Ammon's horn (tissue), 1 donor: Measurements from ENCODE around the gene AGMO.
"Not testable (repeated sequence)": the region's sequence is repeated elsewhere in the genome, so short reads cannot be mapped to it uniquely, and the experiment has no call there.

Experiments
- DNase-seq: peaks from one replicate; pipeline ENCODE4 v3.0.0-alpha.2; 2016; ENCODE audit warnings: low spot score

The AGMO gene

DNA sequence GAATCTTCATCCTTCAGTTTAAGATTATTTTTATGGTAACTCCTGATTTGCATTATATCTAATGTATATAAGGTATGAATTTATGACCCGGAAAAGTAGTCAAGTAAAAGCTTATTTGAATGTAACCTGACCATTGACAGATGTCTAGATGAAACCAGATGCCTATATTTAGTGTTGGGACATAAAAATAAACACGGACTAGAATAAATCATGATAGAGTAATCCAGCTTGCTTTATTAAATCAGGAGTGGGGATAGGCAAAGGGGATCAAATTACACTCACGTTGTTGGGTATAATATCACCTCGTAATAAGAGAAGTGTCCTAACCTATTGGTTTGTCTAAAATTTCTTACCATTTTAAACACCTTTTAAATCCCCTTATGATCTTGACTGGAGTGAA, 244.6 kb downstream of the AGMO start:
- no peak for DNase-seq

DNA sequence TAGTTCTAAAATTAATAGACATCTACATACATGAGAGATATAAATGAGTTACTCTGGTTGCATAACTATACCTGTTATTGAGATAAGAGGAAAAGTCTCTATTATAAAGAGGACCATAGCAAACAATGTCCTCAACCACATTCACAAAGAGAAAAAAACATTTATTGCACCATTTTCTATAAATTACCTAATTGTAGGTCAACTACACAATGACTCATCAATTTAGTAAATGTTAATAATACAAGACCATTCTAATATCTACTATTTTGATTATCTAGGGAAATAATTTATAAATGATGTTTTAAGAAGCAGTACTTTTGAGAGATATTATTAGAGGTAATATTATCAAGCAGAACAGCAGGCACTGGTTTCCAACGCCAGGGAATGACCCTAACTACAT, 246.1 kb downstream of the AGMO start:
- no peak for DNase-seq

DNA sequence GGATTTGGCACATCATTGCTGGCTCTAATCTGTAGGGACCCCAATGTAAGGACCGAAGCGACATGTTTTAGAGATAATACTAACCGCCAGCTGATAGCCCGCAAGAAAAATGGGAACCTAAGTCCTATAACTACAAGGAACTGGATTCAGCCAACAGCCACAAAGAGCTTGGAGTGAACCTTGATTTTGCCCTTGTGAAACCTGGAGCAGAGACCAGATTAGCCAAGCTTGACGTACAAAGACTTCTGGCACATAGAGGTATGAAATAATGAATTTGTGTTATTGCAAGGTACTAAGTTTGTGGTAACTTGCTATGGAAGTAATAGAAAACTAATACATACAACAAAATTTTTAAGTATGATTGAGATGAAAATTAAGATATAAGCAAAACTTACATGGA, 246.9 kb downstream of the AGMO start:
- no peak for DNase-seq

DNA sequence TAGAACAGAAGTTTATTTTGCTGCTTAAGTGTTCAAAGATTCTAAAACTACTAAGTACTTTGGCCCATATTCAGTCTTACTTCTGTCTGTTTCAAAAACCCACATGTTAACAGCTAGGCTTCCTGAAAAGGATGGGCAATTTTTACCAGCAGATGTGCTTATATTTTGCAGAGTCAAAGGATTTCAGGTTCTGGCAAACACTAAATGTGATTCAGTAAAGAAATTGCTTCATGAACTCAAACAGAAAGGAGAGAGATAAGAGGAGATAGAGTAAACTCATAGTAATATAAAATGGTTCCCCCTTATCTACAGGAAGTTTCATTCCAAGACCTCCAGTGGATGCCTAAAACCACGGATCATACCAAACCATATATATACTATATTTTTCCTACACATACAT, 248.5 kb downstream of the AGMO start:
- no peak for DNase-seq

DNA sequence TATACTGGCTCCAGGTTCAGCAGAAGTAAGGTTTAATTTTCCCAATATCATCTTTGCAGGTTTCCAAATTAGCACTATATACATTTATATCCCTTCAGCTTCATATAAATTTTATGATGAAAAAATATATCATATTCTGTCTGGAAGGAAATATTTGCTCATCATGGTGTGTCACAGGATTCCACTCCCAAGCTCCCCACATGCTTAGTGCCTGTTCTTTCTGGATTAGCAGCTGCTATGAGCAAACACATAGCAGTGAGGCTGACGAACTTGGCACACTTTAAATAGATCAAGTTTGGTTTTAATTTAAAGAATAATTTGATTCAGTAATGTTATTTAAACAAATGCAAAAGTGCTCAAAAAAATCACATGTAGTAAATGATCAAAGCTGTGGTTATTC, 251.9 kb downstream of the AGMO start:
- DNase-seq = peak; percentile 27

DNA sequence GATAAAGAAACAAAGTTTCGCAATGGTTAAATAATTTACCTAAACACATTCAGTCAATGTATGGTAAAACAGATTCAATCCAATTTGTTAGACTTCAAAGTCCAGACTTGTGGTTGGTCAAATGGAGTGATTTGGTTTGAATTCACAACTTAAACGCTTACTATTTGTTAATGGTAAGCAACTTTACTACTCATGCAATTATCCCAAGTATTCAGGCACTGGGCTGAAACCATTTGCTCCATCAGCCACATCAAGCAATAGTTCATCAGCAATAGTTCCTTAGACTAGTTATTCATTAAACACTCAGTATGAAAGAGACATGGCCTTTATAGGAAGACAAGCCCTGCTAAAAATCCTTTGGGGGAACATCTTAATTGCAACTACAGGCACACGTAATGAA, 253.0 kb downstream of the AGMO start:
- no peak for DNase-seq

DNA sequence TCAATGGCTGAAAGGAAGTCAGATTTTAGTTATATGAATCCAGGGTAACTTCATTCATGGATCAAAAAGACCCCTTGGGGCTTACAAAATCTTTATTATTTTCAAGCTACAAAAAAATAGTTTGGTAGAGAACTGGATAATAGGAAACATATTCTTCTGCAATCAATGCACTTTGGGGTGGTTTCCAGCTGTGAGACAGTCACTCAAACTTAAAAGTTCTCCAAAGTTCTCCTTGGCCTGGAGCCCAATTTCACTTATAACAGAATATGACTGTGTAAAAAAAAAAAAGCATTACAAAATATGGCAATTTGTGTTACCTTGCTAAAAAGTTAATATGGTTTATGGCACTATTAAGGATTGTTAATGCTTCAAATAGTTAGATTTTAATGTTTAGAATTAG, 255.5 kb downstream of the AGMO start:
- no peak for DNase-seq

DNA sequence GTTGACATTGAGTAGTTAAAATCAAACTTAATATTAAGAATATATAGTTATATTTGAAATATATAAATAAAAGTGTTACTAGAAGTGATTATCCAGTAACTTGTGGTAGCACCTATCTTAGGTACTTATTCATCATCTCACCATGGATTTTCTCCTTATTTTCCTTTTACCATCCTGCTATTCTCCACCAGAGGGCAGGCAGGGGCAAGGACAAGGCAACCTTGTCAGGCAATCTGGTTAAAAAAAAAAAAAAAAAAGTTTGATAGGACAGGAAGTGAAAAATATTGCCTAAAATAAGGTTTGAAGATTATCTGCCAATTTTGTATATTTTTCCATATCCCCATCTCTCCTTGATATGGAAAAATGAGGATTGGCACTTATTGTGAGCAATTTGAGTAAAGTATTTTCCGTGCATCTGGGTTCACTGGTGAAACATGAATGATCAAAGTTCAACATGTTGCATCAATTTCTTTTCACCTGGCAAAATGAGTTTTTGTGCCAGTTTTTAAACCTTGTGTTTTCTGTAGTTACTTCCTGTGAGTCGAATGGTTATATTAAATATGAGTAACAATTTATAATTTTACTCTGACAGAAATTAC, 256.7 kb downstream of the AGMO start:
- peak; percentile 56 for DNase-seq

DNA sequence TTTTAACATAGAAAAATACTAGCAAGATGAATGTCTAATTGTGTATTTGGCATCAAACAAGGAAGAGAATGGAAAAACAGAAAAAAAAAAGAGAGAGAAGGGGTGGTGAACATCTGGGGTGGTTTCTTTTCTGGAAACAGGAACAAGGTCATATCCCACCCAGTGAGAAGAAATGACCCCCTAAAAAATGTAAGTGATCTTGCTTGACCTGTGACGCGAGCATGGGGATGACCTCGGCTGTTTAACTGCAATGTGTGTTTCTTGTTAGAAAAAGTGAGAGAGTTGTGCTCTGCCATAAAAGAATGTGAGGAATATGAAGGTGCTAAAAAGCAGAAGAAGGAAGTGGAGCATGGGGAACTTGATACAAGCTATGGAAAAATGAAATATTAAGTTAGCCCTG, 258.5 kb downstream of the AGMO start:
- DNase-seq = no peak

DNA sequence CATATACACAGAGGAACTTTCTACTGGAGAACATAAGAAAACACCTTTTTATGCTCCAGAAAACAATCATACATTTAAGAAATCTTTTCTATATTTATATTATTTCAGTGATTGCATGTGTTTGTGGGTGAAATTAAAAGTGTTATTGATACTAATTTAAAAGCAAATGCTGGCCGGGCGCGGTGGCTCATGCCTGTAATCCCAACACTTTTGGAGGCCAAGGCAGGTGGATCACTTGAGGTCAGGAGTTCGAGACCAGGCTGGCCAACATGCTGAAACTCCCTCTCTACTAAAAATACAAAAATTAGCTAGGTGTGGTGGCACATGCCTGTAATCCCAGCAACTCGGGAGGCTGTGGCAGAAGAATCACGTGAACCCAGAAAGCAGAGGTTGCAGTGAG, 260.8 kb downstream of the AGMO start:
- not testable (repeated sequence) for DNase-seq

DNA sequence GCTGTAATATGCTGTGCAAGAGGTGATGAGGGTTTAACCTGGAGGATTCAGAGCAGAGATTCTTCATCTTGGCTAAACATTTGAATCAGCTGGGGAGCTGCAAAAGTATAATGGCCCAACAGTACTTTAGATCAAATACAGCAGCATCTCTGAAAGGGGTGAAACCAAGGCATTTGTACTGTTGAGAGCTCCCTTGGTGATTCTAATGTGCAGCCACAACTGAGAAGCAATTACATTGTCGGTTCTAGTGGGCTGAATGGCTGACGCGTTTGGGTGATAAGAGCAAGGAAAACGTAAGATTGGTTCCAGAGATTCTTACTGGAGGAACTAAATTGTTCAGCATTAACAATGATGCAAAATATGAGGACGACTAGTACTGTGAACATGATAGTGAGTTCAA, 269.7 kb downstream of the AGMO start:
- no peak for DNase-seq

DNA sequence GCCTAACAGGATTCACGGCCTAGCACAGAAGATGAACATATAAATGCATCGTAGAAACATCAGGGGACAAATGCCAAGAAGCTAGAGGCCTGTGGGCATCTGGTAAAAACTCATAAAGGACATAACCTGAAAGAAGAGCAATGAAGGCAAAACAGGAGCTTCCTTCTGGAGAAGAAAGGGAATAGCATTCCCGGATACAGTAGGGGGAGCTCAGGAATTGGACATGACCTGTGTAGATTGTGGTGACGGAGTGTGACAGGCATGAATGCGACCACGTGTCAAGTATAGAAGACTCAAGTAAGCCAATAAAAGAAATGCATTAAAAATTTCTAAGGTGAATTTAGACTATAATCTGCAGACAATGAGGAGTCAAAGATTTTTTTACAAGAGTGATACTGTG, 270.1 kb downstream of the AGMO start:
- DNase-seq = peak; percentile 4

DNA sequence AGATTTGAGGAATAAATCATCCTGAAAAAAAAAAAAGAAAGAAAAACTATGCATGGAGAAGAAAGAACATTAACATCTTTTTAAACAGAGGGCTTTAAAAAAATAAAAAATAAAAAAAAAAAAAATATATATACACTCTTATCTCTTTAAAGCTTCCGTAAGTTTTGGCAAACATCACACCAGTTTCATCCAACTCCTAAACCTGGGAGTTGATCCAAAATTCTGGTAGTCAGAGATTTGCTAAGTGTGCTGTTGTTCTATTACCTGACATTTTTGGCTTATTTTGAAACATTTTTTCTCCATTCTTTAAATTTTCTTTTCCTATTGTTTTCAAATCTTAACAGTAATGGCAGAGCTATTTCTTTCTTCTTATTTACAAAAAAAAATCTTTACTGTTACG, 273.1 kb downstream of the AGMO start:
- no peak for DNase-seq

DNA sequence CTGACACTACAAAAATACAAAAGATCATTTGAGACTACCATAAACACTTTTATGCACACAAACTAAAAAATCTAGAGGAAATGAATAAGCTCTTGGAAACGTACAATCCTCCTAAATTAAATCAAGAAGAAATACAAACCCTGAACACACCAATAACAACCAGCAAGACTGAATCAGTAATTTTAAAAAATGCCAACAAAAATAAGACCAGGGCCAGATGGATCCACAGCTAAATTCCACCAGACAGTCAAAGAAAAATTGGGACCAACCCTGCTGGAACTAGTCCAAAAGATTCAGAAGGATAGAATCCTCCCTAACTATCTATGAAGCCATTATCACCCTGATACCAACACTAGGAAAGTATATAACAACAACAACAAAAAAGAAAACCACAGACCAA, 277.4 kb downstream of the AGMO start:
- DNase-seq = no peak

DNA sequence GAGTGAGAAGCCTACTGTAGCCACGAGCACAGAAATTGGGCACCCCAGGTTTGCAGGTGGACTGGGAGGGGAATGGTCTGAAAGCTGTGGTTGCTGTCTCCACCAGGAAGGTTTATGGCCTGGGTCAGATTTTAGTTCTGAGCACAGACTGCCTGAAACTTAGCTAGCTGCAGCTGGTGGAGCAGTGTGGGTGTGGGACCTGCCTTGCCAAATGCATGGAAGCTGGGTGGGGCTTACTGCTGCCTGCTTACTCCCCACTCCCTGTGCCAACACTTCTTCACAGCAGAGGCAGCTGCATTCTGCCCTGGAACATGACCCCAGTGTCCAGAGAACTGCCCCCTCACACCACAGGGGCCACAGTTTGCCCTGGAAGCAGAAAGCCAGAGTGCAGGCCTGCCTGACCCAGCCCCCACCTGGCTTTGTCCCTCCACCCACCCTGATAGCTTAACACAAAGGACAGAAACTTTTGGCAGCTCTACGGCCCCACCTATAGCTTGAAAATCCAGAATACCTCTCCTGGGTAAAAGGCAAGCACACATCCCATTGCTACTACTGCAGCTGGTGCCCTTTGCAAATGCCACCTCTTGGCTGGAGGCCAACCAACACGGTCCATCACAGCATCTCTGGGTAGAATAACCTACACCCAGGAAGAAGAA, 281.6 kb downstream of the AGMO start:
- DNase-seq = peak; percentile 6

DNA sequence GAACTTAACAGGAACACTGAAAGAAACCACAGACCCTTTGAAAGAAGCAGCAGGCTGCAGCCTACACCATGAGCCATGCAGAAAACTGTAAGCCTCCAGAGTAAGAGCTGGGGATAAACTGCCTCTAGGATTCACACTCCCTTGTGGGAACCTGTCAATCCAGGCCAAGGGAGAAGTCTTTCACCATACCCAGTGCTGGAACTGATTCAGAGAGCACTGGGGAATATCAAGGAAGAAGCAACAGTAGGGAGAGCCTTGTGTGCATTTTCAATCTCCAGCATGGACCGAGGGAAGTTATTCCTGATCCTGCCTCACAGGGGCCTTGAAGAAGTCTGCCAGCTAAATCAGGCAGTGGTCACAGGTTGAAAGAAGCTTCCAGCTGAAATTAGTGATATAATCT, 282.2 kb downstream of the AGMO start:
- DNase-seq = no peak

DNA sequence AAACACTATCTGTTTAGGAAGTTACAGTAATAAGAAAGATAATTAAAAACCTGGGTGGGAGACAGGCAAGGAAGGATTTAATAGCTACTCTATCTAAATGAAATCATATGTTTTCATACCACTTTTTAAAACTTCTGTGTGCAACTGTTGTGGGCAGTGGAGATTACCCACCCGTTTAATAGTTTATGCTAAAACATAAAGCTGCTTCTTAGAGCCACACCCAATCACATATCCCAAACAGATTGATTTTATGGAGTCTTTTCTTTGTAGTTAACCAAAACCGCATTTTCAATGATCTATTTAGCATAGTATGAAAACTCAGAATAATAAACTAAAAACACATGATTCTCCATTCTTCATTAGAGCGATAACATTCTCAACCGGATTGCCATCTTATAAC, 304.1 kb downstream of the AGMO start:
- DNase-seq = no peak

DNA sequence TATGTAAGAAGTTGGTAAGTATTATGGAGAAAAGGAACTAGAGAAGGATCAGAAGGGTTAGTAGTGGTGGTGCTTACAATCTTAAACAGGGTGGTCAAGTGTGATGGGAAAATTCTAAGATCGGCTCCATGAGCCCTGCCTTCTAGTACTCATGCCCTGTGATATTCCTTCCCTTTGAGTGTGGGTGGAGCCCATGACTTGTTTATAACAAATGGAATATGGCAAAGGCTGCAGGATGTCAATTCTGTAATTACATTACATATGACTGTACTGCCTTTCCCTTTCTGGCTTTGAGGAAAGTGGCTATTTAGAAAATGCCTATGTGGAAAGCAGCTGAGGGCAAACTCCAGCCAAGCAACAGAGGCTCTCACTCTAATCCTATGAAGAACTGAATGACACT, 309.6 kb downstream of the AGMO start:
- DNase-seq = no peak

DNA sequence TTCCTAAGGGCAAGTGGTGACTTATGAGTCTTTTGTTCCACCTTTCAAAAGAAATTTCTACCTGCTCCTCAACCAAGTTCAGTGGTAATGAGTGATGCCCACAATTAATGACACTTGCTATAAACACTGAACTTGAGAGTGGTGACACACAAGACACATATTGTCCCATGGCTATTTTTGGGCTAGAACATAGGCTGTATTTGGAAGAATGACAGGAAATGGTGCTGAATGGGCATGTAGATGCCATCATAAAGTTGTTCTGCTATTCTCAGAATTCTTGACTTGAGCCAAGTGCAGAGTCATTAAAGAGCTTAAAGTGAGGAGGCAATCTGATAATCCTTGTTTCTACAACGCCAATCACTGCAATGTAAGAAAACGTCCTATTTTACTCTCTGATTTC, 313.3 kb downstream of the AGMO start:
- no peak for DNase-seq

DNA sequence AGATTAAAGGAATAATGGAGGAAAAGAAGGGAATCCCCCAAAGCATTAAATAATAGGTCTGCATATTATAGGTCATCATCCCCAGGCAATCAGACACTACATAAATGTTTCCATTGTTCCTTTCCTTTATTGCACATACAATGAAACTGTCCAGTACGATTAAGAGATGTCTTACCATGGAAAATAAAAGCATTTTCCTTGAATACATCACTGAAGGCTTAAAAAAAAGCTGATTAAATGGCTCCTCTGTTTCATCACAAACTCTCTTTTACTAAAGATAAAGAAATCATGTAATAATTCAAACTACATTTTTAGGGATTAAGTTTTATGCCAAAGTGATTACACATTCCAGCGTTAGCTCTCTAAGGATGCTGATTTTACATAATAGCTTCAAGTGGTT, 316.0 kb downstream of the AGMO start:
- DNase-seq = no peak

DNA sequence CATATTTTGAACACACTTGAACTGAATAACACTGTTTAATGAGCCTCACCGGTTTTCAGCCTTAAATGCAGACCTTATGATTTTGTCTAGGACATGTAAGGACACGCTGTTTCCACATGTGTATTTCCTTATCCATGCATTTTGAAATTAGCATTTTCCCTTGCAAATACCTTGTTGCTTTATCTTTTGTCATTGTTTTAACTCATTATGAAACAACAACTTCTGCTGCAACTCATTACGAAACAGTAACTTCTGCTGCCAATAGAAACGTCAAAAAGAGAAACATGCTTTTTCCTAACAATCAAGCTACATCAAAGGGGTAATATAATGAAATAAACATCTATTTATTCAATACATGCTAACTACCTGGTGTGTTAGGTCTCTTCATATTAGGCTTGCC, 322.0 kb downstream of the AGMO start:
- DNase-seq = no peak

DNA sequence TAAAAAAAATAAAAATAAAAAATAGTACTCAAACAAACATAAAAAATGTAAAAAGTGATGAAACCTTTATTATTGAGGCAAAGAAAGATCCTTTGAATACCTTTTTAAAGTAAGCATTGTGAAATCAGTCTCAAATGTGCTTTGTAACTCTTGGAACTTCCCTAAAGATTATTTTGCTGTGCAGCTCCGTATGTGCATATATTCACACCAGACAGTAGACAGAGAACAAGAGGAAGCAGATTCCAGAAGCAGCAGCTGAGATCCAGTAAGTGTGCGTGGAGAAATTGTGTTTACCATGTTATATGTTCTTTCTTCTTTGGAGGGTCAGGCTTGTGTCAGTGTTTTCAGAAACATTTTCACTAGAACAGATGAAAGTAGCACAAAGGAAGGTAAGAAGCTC, 324.9 kb downstream of the AGMO start:
- no peak for DNase-seq

DNA sequence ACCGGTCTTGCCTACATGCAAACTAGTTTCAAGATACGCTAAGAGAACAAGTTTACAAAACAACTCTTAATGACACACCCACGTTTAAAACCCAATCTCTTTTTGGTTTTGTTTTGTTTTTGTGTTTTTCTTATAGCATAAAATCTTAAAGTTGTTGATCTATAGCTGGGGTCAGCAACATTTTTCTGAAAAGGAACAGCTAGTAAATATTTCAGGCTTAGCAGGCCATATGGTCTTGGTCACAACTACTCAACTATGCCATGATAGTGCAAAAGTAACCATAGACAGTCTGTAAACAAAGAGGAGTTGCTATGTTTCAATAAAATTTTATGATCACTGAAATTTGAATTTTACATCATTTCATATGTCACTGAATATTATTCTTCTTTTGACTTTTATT, 327.4 kb downstream of the AGMO start:
- no peak for DNase-seq

DNA sequence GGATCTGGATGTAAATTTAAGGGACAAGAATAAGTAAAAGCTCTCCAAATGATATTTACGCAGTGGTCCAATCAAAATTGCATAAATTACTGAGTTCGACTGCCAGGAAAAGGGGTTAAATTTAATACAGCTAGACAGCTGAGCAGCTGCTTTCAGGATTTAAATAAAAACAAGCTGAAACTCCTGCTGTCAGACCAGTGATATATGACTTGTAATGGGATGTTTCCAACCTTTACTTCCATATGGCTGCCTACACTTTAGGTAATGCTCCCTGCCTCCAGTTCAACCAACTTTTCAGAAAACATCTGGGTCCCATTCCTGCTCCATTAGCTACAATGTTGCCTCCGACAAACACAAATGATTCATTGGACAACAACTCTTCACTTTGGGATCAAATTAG, 333.0 kb downstream of the AGMO start:
- DNase-seq = no peak
